Stimulated activated naive CD4-positive, alpha-beta T cell treated with Interleukin-2 at 50 U/mL for 16 hours (primary cell): ENCODE measurements around the gene KCNQ1.
A peak's percentile ranks its signal among the peaks of the same experiment; 100 is the strongest.

ENCODE experiments used
- DNase-seq: peaks from one replicate; lab custom pipeline; 2025; lab: John Stamatoyannopoulos, UW

Gene KCNQ1

DNA sequence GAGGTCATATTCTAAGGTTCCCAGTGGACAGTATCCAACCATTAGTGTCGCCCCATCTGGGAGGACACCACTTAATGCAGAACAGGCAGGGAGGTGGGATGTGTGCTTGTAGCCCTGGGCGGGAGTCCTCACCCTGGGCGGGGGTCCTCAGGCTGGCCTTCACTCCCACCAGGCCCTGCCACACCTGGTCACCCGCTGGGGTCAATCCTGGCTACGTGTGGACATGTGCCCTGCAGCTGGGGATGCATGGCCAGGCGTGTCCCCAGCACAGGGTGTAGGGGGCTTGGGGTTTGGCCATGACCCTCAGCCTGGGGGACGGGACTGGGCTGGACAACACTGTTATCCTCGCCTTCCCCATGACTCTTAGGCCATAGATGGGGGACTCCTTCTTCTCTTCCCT is 19.3 kb upstream of the KCNQ1 start:
- DNase-seq = no peak

DNA sequence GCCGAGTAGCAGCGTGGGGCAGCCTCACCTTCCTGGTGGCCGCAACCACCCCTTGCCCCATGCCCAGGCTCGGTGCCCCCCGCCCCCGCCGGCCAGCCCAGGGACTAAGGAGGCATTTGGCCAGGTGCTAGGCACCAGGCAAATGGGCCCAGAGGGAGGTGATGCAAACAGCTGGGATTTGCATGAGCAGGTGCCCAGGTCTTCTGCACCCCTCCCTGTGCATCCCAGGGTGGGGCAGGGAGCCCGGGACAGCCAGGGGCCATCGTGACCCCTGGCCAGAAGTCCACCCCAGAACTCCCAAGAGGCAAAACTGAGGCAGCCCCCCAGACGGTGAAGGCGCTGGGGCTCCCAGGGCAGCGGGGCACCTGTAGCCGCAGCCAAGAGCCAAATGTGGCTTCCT is 18.6 kb upstream of the KCNQ1 start:
- no peak for DNase-seq

DNA sequence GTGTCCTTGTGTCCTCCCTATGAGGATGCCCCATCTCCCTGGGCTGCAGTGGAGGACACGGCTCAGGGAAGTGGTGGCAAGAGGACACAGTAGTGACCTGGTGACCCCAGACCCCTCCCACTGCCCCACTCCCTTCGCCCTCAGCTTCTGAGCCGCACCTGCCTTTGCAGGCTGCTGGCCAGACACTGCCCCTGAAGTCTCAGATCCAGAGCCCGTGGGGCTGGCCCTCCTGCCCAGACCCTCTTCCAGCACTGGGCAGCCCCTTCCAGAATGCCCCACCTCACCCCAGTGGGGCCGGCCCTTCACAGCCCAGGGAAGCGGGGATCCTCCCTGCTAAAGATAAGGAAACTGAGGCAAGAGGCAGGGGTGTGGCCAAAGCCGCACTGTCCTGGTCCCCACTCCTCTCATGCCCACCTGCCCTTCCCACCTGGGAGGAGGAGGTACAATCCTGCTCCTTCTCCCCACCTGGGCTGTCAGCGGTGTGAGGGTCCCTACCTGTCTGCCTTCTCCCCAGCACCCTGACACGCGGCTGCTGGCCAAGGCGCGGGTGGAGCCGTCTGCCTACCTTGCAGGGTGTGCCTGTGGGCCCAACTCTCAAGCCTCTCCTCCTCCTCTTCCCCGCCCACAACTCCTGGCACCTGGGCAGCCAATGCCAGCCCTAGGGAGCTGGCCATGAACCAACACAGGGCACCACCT is 17.8 kb upstream of the KCNQ1 start:
- no peak for DNase-seq

DNA sequence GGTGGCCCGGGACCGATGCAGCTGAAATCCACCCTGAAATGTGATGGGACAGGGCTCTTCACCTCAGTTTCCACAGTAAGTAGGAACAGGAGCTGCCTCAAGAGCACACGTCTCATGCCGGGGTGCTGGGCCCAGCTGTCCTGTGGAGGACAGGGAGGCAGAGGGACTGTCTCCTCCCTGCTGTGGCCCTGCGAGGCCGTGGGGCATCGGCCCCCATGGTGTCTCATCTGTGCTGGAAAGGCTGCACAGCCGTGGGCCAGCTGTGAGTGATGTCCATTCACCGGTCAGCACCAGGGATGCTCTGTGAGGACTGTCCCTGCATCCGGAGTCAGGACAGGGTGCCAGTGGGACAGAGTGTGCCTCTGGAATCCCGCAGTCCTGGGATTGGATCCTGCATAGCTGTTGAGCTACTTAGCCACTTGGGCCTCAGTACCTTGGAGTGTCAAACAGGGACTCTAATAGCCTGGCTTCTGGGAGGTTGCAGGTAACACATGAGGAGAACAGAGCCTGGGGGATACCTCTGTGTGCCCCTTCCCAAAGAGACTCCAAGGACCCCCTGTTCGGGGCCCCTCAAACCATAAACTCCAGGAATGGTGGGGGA is 17.0 kb upstream of the KCNQ1 start:
- DNase-seq = no peak

DNA sequence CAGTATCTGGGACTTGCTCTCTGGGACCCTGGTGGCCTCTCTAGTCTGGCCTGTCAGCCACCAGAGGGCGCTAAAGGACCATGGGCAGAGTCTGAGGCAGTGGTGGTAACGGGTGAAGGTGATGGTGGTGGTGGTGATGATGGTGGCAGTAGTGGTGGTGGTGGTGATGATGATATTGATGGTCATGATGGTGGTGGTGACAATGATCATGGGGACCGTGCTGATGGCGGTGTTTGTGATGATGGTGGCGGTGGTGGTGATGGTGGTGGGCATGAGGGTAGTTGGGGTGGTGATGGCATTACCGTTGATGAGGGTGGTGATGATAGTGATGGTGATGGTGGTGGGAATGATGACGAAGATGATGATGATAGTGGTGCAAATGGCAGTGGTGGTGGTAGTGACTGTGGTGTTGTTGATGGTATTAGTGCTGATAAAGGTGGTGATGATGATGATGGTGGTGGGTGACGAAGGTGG is 16.4 kb upstream of the KCNQ1 start:
- DNase-seq = peak; percentile 78

DNA sequence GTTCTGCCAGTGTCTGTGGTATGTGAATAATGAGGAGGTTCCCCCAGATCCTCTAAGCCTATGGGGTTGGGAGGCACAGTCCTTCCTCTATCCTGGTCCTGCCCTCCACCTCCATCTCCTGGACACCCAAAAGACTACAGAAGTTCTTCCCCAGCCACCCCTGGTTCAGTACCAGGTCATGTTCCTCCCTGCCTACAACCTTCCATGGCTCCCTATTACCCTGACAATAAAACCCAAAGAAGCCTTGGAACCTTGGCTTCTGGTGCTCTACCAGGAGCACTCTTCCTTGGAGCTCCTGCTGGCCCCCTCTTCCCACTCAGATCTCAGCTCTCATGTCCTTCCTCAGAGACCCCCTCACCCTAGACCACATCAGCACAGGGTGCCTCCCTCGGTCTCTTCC is 13.4 kb upstream of the KCNQ1 start:
- DNase-seq = no peak

DNA sequence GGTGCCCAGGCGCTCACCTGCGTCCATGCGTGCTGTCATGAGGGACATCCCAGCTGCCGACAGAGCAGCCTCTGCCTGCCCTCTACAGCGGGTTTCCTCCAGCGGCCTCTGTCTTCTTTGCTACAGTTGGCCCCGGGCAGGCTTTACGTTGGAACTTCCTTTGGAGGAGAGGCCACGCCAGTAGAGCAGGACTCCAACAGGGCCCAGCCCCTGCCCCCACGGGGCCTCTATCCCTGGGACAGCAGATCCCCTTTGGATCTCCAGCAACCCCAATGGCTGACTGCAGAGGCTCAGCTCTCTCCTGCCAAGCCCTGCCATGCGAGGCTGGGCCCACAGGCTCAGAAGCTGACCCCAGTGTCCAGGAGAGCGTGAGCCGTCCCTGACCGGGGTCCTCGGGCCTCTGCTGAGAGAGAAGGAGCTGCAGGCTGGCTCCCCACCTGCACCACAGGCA is 12.6 kb upstream of the KCNQ1 start:
- DNase-seq = no peak

DNA sequence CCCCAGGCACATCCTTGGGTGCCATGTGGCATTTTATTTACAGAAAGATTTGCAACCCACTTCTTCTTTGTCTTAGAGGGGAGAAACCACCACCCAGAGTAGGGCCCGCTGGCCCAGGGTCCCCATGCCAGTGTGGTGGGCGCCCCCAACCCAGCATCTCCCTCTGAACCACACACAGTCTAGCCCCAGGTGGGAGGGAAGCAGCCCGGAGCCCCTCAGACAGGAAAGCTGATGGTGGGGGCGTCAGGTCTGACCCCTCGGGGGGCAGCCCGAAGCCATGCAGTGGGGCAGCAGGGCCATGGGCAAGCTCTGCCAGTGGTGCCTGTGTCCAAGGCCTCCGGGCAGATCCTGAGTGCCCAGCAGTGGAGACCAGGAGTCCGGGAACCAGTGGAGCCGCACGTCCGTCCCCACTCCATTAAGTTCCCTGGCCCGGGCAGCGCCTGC is 12.2 kb upstream of the KCNQ1 start:
- DNase-seq = no peak

DNA sequence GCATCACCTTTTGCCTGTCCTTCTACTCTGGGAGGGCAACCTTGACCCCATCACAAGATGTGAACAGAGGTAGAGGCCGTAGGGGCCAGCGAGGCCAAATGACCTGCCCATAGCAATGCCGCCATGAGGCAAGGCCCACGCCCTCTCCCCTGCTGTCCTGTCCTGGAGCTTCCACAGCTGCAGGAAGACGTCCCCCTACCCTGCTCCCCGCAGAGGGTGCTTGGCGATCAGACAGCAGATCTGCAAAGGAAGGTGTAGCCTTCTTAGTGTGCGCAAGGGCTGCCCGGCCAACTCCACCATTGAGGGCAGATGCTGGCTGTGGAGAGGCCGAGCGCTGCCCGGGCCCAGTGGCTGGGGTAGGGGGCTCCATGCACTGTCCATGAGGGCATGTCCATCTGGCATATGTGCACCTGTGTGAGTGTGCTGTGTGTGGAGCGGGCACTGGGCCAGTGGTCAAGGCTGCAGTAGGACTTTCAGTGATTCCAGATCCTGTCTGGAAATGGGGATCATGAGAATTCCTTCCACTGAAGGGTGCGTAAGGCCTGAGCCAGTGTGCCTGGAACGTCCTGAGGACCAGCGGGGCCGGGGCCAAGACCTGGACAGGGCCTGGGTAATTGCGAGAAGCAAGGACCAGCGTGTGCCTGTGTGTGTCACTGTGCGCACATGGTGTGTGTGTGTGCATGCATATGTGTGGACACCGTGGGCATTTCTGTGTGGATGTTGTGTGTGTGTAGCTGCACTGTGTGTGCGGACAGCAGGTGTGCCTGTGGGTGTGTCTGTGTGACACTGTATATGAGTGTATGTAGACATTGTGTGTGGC is 11.5 kb upstream of the KCNQ1 start:
- no peak for DNase-seq

DNA sequence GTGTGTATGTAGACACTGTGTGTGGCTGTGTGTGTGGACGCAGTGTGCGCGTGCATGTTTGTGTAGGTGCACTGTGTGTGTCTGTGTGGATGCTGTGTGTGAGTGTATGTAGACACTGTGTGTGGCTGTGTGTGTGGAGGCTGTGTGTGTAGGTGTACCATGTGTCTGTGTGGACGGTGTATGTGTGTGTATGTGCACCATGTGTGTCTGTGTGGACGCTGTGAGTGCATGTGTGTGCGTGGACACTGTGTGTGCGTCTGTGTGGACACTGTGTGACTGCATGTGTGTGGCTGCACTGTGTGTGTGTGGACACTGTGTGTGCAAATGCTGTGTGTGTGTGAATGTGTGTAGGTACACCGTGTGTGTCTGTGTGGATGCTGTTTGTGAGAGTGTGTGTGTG is 10.8 kb upstream of the KCNQ1 start:
- no peak for DNase-seq

DNA sequence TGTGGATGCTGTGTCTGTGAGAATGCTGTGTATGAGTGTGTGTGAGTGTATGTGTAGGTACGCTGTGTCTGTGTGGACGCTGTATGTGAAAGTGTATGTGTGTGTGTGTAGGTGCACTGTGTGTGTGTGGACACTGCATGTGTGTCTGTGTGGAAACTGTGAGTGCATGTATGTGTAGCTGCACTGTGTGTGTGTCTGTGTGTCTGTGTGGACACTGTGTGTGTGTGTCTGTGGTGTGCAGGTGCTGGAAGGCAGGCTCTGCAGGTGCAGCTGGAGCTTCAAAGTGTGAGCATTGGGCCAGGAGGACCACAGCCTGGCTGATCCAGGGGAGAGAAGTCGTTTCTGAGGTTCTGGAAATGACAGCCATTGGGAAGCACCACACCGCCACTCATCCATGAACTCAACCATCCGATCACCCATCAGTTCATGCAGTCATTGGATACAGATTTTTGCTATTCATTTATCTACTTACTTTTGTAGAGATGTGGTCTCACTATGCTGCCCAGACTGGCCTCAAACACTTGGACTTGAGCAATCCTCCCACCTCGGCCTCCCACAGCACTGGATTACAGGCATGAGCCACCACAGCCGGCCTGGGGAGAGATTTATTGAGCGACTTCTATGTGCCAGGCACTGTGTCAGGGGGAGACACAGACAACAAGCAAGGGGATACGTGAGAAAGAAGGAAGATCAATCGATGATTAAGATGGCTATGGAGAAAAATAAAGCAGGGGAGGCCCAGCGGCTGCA is 10.1 kb upstream of the KCNQ1 start:
- no peak for DNase-seq

DNA sequence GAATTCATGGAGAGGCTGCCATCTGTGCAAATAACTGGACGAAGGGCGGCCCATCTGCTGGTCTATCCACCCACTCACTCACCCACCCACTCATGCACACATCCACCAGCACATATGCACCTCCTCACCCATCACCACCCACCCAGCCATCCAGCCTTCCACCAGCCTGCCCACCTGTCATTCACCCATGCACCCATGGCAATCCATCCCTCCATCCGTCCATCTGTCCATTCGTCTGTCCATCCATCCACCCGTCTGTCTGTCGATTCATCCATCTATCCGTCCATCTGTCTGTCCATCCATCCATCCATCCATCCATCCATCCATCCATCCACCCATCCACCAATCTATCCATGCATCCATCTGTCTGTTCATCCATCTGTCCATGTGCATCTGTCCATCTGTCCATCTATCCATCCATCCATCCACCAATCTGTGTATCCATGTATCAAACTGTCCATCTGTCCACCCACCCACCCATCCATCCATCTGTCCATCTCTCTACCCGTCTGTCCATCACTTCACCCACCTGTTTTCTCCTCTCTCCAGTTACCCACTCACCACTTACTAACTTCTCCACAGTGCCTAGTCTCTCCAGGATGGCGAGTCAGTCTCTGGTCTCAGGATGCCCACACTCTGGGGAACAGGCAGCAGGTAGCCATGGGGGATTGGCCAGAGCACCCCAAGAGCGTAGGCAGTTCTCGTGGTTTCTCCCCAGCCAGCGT is 9.4 kb upstream of the KCNQ1 start:
- no peak for DNase-seq

DNA sequence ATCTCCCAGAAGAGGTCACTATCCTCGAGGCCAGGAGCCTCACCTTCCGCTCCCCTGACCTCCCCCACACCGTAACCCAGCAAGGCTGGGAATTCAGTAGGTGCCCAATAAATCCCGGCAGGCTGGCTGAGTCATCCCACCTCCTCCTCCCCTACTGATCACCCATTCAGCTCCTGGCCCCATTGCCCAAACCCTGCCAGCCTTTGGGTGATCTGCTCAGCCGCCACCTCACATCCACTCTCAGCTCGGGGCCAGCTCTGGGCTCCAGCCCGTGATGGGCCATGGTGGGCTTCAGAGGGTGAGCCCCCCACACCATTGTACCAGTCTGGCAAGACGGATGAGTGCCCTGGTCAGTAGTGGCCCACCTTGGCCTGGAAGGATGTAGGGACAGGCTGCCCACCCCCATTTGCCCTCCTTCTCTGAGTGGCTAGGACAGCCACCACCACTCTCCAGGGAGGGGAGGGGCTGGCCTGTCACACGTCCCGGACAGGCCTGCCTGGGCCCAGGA is 8.7 kb upstream of the KCNQ1 start:
- no peak for DNase-seq

DNA sequence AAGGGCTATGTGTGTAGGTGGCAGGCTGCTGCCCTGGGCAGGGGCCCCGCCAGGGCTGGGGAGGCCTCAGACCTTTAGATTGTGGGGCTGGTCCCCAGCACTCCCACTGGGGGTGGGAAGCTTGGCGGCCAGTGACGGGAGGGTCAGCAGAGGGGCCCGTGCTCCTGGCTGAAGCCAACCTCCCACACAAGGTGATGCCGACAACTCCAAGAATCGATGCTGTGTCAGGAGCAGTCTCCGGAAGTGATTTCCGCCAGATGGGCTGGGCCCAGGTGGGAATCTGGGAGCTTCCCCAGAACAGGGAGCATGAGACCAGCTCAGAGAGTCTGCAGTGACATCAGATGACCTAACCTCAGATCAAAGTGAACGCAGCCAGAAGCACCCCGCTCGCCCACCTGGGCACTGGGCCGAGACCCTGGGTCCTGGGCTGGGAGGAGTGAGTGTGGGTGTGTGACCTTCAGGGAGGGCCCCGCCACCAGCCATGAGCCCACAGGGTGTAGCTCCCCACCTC is 8.2 kb upstream of the KCNQ1 start:
- DNase-seq = no peak

DNA sequence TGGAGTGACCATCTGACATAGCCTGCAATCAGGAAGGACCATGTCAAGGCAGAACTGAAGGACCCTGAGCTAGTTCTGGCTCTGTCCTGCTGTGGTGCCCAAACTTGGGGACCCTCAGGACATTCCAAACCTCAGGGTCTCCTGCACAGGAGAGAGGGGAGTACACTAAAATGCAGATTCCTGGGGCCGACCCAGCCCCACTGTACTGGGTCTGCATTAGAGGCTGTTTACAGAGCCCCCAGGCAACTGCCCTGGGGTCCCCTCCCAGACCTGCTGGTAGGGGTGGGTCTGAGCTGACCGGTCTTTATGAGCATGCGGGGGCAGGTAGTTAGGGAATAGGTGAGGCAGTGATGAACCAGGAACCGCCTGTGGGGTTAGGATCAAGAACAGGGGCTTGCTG is 7.3 kb upstream of the KCNQ1 start:
- DNase-seq = no peak

DNA sequence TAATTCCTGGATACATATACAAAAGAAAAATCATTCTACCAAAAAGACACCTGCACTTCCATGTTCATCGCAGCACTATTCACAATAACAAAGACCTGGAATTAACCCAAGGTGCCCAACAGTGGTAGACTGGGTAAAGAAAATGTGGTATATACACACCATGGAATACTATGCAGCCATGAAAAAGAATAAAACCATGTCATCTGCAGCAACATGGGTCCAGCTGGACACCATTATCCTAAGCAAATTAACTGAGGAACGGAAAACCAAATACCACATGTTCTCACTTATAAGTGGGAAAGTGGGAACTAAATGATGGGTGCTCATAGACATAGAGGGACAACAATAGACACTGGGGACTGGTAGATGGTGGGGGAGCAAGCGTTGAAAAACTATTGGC is 5.0 kb upstream of the KCNQ1 start:
- DNase-seq = no peak

DNA sequence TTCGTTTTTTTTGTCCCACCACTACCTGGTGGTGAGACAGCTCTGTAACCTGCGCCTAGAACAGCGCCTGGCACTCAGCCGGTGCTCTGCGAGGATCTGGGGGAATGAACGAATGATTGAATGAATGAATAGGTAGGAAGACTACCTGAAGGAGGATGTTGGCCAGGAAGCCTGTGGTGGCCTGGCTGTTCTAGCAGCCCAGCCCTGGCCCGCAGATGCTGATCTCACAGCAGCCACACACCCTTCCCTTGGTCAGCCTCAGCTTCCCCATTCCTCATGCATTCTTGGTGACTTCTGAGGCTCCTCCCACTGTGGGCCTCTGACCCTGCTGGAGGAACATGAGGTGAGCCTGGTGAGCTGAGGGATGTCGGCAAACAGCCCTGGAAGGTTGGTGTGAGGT is 4.2 kb upstream of the KCNQ1 start:
- DNase-seq = no peak

DNA sequence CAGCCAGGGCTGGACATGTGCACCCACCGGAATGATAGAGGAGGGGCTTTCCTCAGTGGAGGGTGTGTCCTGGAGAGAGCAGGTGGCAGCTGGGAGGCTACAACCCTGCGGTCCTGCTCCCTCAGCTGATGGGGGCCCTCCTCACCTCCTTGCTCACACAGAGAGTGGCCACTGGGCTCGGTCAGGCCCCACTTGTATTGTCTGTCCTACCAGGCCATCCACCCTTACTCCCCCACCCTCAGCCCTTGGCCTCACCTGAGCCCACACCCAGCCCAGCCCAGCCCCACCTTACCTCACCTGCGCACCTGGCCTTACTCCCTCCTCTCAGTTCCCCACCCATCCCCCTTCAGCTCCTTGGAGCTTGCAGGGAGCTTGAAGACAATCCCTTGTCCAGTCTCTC is 3.6 kb upstream of the KCNQ1 start:
- DNase-seq = no peak

DNA sequence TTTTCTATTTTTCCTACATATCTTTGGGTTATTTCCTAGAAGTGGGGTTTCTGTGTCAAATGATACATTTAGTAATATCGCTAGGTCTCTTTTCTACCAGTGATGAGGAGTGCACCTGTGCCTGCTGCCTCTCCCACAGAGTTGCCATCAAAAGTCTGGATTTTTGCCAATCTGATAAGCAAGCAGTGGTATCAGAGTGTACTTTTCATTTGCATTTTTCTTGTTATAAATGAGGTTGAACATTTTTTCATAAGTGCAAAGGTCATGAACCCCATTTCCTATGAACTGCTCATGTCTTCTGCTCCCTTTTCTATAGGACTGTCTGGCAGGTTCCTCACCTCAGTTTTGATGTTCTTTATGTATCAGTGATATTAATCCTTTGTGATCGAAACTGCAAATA is 2.2 kb upstream of the KCNQ1 start:
- no peak for DNase-seq

DNA sequence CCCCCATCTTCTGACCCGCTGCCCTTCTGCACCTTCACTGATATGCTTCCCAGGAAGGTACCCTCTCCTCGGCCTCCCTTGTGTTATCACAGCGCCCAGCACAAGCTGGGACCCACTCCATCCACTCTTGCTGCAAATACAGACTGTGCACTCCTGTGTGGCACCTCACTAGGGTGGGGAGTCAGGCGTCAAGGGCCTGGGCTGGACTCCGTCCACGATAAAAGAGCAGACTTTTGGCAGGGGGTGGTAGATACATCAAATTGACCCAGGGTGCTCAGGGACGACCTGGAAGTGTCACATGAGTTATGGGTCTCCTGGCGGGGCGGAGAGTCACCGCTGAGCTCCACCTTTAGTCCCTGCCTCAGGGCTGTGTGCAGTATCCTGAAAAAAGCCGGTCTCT is 1.4 kb upstream of the KCNQ1 start:
- DNase-seq = no peak
